Activated B cell treated with CpG ODN at 0.5 μM for 24 hours (primary cell): ENCODE results near the gene HEG1. TPM values are rescaled to one million over a fixed set of nuclear protein-coding genes. Genes with fewer than 3 reads are reported as not detected.

ENCODE experiments used
- ATAC-seq: fragments of 200-7000 bp; cut with Tn5 transposase; one replicate; pipeline ENCODE4 v1.10.0; 2021; ENCODE audit warnings: low read depth, mild to moderate bottlenecking, moderate library complexity
- CTCF ChIA-PET: fragments of 350-600 bp; sonication (Branson Sonifier 250); formaldehyde crosslinking; loops from one replicate; lab custom pipeline; 2021; ENCODE audit warnings: antibody characterized with exemption; lab: Charles Lee
- POLR2A ChIA-PET: fragments of 350-600 bp; sonication (Branson Sonifier 250); formaldehyde crosslinking; loops from one replicate; lab custom pipeline; 2021; ENCODE audit warnings: antibody characterized with exemption; lab: Charles Lee
- DNase-seq: peaks from one replicate; pipeline ENCODE4 v3.0.0; 2022
- H3K27ac Mint-ChIP-seq: one replicate; pipeline ENCODE4 v1.8.0; 2020; ENCODE audit warnings: mixed read lengths
- H3K27me3 Mint-ChIP-seq: one replicate; pipeline ENCODE4 v1.8.0; 2021; ENCODE audit warnings: mixed read lengths
- H3K36me3 Mint-ChIP-seq: one replicate; pipeline ENCODE4 v1.8.0; 2021; ENCODE audit warnings: low read depth, mixed read lengths
- H3K4me1 Mint-ChIP-seq: one replicate; pipeline ENCODE4 v1.8.0; 2021; ENCODE audit warnings: mixed read lengths
- H3K4me3 Mint-ChIP-seq: one replicate; pipeline ENCODE4 v1.8.0; 2020; ENCODE audit warnings: mild to moderate bottlenecking, mixed read lengths
- H3K9me3 Mint-ChIP-seq: one replicate; pipeline ENCODE4 v1.8.0; 2020; ENCODE audit warnings: mixed read lengths
- CTCF ChIP-seq: fragments of 200-600 bp; IDR thresholded peaks from one replicate; pipeline ENCODE4 v1.8.0; 2022; ENCODE audit warnings: antibody characterized with exemption, mild to moderate bottlenecking
- intact Hi-C: fragments of 100-400 bp; cut with micrococcal nuclease; formaldehyde crosslinking; loops from one replicate; pipeline ENCODE4 v1.15.1; 2024
- total RNA-seq: library from RNA; stranded (reverse); gene quantifications from 2 replicates; pipeline ENCODE4 v1.2.3, GENCODE V29; 2022

The HEG1 gene
- total RNA-seq, 1 donor from 2014 or later: 7.2 TPM

DNA sequence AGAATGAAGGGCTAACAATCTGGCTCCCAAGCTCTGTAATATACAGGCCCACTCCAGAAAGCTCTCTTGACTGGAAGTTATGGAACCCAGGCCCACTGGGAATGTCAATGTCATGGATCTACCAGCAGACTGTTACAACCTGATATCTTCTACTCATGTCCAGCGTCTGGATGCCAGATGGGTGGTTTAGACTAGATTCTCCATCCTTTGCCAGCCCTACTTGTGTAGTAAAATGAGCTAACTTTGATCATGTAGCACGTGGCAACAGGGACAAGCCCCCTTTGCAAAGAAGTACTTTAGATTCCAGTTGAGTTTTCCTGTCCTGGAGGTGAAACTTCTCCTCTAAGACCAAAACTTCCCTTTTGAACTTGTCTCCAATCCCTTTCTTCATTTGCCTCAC is 55.1 kb downstream of the HEG1 start:
- no peak for TF ChIP-seq CTCF
- H3K9me3 Mint-ChIP-seq: no peaks in the 10 kb centered on the region
- DNase-seq (no peak), ATAC-seq (no peak)
- ChIA-PET POLR2A (no interaction called here), CTCF (no interaction called here)
- H3K36me3 Mint-ChIP-seq: peaks cover 55% of the 10 kb centered on the region
- intact Hi-C loops: no loop called here
- no peaks in the 10 kb centered on the region for H3K27me3 Mint-ChIP-seq
- H3K27ac Mint-ChIP-seq: no peak overlapping the region
- peaks cover 3% of the 10 kb centered on the region for H3K4me1 Mint-ChIP-seq
- H3K4me3 Mint-ChIP-seq: no peak overlapping the region

GRCh38 chr3:124999897-125000435 is 55.8 kb downstream of the HEG1 start:
- Mint-ChIP-seq H3K4me3 (no peak overlapping the region), H3K27me3 (no peaks in the 10 kb centered on the region), H3K9me3 (no peaks in the 10 kb centered on the region), H3K36me3 (peaks cover 55% of the 10 kb centered on the region), H3K4me1 (peaks cover 5% of the 10 kb centered on the region), H3K27ac (no peak overlapping the region)
- CTCF ChIA-PET: no interaction called here
- no peak for ATAC-seq
- intact Hi-C loops: loop anchor here (5.0 to 10.0 kb wide), 2 partner anchors 73 to 275 kb away; no protein-coding TSS in a partner anchor
- POLR2A ChIA-PET: no interaction called here
- no peak for TF ChIP-seq CTCF
- no peak for DNase-seq

DNA sequence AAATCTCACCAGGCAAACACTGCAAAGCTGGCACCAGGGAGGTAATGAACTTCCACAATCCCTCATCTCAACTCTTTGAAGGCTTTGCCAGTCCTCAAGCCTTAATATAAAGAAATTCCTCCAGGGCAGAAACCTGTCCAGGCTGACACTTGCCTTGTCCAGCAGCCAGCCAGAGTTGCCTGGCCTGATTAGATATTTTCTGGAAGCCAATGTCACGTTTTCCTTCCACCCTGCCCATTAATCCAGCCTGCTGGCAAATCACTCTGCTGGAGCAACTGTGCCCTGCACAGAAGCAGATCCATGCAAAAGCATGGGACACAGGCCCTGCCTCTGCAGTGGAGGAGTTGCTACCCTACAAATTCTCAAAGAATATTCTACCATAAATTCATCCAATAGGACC is 56.5 kb downstream of the HEG1 start:
- no peak overlapping the region for H3K27ac Mint-ChIP-seq
- intact Hi-C loops: loop anchor here (5.0 to 10.0 kb wide), 2 partner anchors 72 to 275 kb away; no protein-coding TSS in a partner anchor
- ATAC-seq (no peak), DNase-seq (no peak)
- H3K27me3 Mint-ChIP-seq: no peaks in the 10 kb centered on the region
- H3K4me3 Mint-ChIP-seq: no peak overlapping the region
- peaks cover 5% of the 10 kb centered on the region for H3K4me1 Mint-ChIP-seq
- ChIA-PET POLR2A (no interaction called here), CTCF (no interaction called here)
- H3K9me3 Mint-ChIP-seq: no peaks in the 10 kb centered on the region
- TF ChIP-seq CTCF: no peak
- peaks cover 53% of the 10 kb centered on the region for H3K36me3 Mint-ChIP-seq

DNA sequence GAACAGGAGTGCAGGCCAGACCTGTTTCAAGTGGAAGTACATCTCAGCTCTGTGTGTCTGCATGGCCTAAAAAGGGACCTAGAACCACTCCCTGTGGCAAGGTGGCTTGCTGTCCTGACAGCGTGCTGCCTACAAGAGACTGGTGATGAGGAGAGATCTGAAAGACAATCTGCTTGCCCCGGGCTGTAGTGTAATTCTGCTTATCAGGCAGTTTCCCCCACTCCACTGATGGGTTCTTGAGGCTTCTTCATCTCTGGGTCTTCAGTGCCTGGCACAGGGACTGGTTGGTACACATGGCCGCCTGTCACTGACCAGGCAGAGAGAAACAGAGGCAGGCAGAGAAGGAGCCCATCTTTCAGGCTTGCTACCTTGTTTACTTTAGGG is 57.6 kb downstream of the HEG1 start:
- DNase-seq (no peak), ATAC-seq (no peak)
- Mint-ChIP-seq H3K9me3 (no peaks in the 10 kb centered on the region), H3K4me1 (peaks cover 5% of the 10 kb centered on the region), H3K36me3 (peaks cover 44% of the 10 kb centered on the region), H3K27ac (no peak overlapping the region), H3K27me3 (no peaks in the 10 kb centered on the region), H3K4me3 (no peak overlapping the region)
- no peak for TF ChIP-seq CTCF
- ChIA-PET CTCF (interaction anchor here (4.0 kb wide), 1 partner anchor 441 kb away, joined by 67 read pairs; no protein-coding TSS in a partner anchor), POLR2A (interaction anchor here (0.6 kb wide), 1 partner anchor 432 kb away, joined by 7 read pairs; no protein-coding TSS in a partner anchor)
- intact Hi-C loops: loop anchor here (5.0 to 10.0 kb wide), 2 partner anchors 71 to 277 kb away; no protein-coding TSS in a partner anchor

DNA sequence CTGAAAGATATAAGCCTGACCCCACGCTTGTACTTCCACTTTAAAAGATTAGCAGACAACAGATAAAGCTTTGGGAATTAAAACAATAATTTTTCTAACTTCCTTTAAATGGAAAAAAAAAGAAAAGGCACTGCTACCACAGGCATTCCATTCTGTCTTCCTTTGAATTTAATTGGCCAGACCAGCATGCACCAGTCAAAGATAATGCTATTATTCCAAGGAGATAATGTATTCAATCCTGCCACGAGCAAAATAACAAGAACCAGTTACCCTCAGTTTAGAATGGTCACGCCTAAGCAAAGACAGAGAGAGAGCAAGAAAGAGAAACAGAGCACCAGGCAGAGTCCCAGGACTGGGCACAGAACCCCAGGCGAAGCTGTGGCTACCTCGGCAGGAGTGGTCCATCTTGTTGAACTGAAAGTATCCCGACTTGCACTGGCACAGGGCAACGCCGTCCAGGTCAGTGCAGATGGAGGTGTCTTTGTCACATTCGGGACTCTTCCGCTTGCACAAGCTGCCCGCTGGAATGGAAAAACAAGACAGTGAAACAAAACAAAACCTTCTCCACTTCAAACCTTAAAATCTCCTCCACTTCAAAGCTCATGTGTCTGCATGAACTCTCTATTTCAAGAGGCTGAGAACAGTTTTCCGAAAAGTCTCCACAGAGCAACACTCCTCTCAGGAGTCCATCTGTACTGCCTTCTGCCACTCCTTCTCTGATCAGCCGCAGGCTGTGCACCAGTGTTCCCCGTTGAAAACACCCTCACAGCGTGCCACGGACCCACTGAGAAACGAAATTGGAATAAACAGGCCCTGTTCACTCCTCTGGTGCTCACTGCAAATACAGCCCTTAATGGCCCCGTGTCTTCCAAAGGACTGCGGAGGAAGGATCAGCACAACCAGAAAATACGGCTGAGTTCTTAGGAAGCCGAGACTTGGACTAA is 58.2 kb downstream of the HEG1 start:
- no peaks in the 10 kb centered on the region for H3K27me3 Mint-ChIP-seq
- ChIA-PET CTCF (interaction anchor here (4.0 kb wide), 1 partner anchor 442 kb away, joined by 67 read pairs; no protein-coding TSS in a partner anchor), POLR2A (interaction anchor here (0.6 kb wide), 1 partner anchor 433 kb away, joined by 7 read pairs; no protein-coding TSS in a partner anchor)
- no peak for DNase-seq
- intact Hi-C loops: loop anchor here (5.0 to 10.0 kb wide), 2 partner anchors 70 to 277 kb away; no protein-coding TSS in a partner anchor
- peaks cover 40% of the 10 kb centered on the region for H3K36me3 Mint-ChIP-seq
- no peak for TF ChIP-seq CTCF
- no peaks in the 10 kb centered on the region for H3K9me3 Mint-ChIP-seq
- no peak overlapping the region for H3K27ac Mint-ChIP-seq
- no peak for ATAC-seq
- H3K4me3 Mint-ChIP-seq: no peak overlapping the region
- H3K4me1 Mint-ChIP-seq: peaks cover 5% of the 10 kb centered on the region
